DMS 273 treated with DMSO at 0.1 percent for 48 hours (cell line): ENCODE data around the gene RBM47.
"Not testable (repeated sequence)": the region's sequence is repeated elsewhere in the genome, so short reads cannot be mapped to it uniquely, and the experiment has no call there.

Experiments used
- DNase-seq: peaks from one replicate; lab custom pipeline; 2025; lab: John Stamatoyannopoulos, UW

RBM47 gene

DNA sequence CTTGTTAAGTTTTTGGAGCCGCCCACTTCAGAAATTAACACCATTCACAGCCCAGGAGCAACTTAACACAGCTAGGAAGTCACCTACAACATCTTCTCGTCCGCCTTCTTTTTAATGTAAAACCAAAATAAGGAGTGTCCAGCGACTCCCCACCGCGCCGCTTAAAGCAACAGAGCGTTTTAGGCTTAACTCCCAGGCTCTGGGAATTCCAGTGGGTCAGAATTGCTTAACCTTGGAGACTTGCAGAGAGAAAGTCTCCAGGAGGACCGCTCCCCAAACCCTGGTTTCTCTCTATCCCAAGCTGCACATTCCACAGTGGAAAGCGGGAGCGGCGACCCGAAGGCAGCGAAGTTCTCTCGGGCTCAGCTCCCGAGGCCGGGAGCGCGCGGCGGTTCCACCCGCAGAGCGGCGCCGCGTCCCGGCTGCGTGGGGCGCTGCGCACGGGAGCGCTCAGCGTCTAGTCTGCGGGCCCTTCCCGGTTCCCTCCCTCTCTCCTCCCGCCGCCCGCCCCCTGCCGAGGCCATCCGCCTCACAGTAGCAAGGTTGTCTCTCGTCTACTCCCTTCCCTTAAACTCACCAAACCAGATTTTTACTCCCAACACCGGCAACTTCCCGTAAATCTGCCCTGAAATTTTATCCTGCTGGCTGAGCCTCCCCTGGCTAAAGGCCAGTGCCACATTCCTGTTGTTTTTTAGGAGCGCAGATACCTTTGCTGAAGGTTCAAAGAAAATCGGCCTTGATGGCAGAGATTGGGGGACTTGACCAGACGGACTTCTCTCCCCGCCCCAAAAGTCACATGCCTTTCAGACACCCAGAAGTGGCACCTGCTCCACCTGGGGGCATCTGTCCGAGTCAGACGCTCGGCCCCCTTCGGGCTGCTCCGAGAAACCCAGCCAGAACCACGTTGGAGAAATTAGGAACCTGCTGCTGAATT is at the start of gene RBM47:
Gene RBM47, minus strand, starts transcription at position 464 of the 934 bp plus-strand sequence. CDS start 190,971 bp downstream, outside the sequence.
- DNase-seq, result peak; percentile 3

- DNase-seq, result no peak
Observed at GRCh38 chr4:40678421-40678820, 48.8 kb upstream of the RBM47 start.

- no peak for DNase-seq
Observed at GRCh38 chr4:40675166-40675565, 45.5 kb upstream of the RBM47 start.

DNA sequence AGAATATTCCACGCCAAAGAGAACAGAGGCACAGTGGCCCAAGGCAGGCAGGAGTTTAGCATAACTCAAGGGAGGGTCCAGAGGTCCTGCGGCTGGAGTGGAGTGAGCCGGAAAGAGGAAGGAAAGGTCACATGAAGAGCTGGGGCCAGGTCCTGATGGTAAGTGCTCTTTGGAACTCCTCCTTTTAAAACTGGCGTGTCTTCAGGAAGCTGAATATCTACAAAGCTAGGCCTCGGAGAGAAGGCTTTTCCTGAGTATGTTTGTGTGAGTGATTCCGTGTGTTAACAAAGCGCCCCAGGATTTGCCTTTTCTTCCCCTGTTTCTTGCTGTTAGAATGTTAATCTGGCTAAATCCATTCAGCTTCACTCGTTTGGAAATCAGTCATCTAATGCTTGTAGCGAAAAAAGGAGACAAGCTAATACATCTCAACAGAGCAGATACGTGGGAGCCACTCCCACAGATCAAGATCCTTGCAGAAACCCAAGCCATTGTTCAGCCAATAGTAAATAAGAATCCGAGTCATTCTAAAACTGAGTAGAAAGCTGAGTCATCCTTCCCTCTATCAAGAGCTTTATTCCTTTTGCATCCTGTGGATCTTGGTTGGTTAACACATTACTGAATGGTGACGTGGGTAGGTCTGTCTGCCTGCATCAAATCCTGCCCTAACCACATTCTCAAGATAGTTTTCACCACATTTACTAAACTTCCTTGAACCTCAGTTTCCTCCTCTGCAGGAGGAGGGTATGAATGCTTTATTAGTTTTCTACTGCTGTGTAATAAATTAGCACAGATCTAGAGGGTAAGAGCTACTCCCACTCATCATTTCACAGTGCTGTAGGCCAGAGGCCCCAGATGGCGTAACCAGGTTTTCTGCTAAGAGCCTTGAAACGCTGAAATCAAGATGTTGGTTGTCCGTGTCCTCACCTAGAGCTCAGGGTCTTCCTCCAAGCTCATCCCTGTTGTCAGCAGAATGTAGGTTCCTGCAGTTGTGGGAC is 43.2 kb upstream of the RBM47 start:
- DNase-seq, result no peak

- no peak for DNase-seq
Observed at GRCh38 chr4:40669504-40669903, 39.8 kb upstream of the RBM47 start.

GRCh38 chr4:40665842-40666241 is 36.2 kb upstream of the RBM47 start:
- DNase-seq, result no peak

- DNase-seq, result no peak
Observed at GRCh38 chr4:40662962-40663604, 33.4 kb upstream of the RBM47 start.

GRCh38 chr4:40661803-40662202 is 32.1 kb upstream of the RBM47 start:
- DNase-seq, result no peak

GRCh38 chr4:40656201-40656863 is 26.7 kb upstream of the RBM47 start:
- DNase-seq, result no peak

DNA sequence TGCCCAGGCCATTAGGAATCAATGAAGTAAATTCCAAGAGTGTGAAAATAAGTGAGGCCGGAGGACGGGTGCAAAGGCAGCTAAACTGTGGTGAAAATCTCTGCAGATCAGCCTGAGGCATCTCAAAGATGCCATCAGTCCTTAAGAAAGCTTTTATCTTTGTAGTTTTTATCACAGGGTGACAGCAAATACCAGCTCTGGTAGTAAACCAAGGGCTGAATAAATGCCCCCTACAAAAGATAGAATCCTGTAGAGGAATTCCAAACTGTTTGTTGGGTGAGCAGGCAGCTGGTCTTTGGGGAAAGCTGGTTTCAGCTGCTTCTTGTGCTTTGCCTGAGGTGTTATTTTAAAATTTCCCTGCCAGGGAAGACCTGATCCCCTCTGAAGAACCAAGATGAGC is 21.6 kb upstream of the RBM47 start:
- DNase-seq, result no peak

- no peak for DNase-seq
Observed at GRCh38 chr4:40649321-40649720, 19.7 kb upstream of the RBM47 start.

GRCh38 chr4:40648742-40649281 is 19.1 kb upstream of the RBM47 start:
- DNase-seq, result no peak

- DNase-seq, result no peak
Observed at GRCh38 chr4:40648131-40648530, 18.5 kb upstream of the RBM47 start.

DNA sequence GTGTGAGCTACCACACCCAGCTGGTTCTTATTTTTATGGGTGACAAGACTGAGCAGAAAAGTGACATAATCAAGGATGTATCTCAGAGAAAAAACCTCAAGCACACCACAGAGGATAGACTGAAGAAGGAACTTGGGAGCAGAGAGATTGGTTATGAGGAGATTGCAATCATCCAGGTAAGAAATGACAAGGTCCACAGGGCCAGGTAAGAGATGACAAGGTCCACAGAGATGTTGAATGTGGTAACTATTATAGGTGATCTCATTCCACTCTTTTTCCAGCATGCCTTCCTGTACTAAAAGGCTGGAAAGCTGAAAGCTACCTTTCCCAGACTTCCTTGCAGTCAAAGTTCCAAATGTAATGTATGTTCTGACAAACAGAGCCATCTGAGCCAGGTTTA is 15.9 kb upstream of the RBM47 start:
- DNase-seq, result no peak

DNA sequence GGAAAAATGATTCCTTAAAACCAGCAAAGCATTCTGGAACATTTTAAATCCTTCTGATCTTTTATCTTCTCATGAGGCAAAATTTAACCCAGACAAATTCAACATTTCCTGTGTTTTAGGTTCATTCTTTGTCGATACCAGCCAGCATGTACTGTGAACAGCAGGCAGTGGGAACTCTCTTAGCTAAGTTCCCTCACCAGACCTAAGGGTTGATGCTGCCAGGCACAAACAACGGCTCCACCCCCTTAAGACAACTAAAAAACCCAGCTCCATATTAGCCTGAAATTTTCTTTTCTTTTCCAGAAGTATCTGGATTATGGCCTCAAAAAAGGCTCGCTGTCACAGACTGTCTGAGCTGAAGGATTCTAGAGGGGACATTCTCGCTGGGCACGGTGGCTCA is 2.4 kb upstream of the RBM47 start:
- no peak for DNase-seq

DNA sequence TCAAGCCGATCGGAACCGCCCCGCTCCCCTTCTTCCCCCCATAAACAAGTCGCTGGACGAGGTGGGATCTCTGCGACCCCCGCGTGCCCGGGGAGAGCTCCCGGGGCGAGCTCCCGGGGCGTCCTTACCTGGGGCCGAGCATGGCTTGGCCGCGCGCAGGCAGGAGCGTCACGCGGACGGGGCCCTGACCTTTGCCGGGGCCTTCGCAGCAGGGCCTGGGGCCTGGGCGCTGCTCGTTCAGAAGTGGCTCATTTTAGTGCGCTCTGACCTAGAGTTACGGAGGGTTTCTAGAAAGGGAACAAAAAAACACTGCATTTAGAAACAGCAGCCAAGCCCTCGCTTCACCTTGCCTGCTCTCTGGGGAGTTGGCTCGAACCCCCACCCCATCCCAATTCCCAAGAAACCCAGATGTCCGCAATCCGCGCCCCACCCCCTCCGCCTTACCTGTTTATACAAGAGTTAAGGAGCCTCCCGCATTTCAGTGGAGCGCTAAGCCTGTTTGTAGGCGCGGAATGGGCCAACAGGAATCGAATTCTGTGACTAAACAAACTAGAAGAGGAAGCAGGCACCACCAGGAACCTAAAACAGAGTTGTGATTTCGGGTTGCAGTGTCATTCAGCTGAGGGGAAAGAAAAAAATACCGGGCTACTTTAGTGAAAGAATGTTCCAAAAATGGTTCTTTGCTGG is 814 bp upstream of the RBM47 start:
- DNase-seq, result no peak

DNA sequence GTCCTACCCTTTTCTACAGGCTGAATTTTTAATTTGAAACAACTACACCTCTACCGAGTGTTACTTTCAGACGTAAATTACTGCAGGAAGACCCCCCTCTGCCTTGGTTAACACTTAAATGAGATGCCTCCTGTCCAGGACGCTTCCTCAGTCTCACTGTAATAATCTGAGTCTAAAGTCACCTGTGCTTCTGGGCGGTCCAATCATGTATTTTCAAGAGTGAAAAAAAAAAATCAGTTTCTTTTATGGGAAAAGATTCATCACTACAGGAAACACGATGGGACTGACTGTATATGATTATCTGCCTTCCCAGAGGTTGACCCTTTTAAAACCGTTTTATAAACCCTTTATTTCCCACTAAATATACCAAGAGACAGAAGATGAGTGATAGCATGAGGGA is 776 bp downstream of the RBM47 start:
- DNase-seq, result no peak

DNA sequence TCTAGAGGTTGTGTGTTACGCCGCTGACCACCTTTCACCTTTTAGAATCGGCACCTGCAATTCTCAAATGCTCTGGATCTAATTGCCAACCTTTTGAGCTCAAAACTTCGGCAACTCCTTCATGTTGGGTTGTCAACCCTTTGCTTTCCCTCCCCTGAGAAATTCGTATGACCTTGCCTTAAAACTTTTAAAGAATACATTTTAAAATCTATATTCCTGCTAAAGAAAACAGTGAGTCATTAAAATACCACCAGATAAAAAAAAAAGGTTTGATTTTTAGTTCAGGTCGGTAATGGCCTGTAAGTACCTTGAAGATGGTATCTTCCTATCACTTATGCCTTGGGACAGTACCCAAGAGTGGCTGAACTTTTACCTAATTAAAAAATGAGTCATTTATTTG is 1.3 kb downstream of the RBM47 start:
- not testable (repeated sequence) for DNase-seq

- DNase-seq, result no peak
Observed at GRCh38 chr4:40627540-40627939, 2.1 kb downstream of the RBM47 start.

DNA sequence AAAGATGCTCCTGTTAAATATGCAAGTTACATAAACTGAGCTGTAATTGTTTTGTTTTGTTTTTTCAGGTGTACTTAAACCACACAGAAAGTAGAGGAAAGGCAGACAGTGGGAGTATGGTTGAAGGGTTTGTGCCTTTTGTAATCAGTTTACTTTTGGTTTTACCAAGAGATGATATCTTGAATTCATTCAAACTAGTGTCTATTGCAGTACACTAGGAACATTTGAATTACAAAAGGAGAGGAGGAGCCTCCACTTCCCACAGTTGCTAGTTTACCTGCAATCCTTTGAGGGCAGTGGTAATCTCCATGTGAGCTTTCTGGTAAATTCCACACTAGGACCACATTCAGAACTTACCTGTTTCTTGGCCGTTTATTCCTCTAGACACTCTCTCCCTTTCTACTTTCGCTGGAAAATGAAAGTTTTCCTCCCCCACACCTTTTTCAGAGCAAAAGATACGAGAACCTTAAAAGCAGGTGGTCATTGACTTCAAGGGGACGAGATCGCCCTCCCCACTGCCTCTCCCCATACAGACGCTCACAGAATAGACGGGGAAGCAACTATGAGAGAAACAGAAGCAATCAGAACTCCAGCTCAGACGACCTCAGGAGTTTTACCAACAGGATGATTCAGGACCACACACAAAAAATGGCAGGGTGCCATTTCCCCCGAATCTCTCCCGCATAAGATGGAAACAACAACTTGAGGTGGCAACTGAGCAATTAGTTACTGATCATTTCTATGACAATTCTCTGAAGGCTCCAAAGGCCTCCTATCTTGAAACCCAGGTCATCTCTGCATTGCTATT is 3.3 kb downstream of the RBM47 start:
- DNase-seq, result no peak
